HG02840 (cell line): ENCODE results near the gene PRKCB.
A peak's percentile ranks its signal among the peaks of the same experiment; 100 is the strongest.

ENCODE experiments used
- ATAC-seq: cut with Tn5 transposase; IDR thresholded peaks from one replicate; pipeline ENCODE4 v1.9.1; 2021; ENCODE audit warnings: mild to moderate bottlenecking, moderate library complexity, moderate number of reproducible peaks; ENCODE audit not compliant: unreplicated experiment, low FRiP score

PRKCB gene

DNA sequence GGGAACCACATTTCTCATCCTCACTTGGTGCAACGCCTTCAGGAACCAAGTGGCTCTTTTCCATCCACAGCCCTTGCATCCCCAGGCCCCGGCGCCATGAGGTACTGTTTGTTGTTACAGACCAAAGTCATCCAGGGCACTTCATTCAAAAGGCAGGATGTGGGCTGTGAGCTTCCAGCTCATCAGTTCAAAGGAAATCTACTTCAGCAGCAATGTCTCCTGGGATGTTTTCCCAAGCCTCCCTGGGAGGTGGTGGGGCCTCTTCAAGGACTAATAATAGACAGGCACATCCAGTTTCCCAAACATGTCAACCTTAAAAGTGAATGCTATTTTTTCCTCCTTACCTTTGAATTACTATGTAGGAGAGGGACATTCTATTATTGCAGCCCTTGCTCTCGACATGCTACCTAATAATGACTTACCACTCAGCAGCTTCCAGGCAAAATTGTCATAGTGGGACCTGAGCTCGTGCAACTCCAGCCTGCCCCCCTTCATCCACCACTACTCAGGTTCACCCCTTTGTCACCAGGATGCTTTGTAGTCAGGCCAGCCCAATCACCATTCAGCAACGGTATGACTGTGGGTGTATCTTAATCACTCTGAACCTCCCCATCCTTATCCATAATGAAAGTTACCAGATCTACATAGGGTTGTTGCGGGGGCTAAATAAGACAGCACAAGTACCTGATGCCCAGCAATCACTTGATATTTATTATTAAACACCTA, 1.7 kb upstream of the PRKCB start:
- ATAC-seq = no peak

DNA sequence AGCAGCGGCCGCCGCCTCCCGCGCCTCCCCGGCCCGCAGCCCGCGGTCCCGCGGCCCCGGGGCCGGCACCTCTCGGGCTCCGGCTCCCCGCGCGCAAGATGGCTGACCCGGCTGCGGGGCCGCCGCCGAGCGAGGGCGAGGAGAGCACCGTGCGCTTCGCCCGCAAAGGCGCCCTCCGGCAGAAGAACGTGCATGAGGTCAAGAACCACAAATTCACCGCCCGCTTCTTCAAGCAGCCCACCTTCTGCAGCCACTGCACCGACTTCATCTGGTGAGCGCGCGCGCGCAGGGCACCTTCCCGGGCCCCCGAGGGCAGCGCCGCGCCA, 258 bp downstream of the PRKCB start:
- no peak for ATAC-seq

DNA sequence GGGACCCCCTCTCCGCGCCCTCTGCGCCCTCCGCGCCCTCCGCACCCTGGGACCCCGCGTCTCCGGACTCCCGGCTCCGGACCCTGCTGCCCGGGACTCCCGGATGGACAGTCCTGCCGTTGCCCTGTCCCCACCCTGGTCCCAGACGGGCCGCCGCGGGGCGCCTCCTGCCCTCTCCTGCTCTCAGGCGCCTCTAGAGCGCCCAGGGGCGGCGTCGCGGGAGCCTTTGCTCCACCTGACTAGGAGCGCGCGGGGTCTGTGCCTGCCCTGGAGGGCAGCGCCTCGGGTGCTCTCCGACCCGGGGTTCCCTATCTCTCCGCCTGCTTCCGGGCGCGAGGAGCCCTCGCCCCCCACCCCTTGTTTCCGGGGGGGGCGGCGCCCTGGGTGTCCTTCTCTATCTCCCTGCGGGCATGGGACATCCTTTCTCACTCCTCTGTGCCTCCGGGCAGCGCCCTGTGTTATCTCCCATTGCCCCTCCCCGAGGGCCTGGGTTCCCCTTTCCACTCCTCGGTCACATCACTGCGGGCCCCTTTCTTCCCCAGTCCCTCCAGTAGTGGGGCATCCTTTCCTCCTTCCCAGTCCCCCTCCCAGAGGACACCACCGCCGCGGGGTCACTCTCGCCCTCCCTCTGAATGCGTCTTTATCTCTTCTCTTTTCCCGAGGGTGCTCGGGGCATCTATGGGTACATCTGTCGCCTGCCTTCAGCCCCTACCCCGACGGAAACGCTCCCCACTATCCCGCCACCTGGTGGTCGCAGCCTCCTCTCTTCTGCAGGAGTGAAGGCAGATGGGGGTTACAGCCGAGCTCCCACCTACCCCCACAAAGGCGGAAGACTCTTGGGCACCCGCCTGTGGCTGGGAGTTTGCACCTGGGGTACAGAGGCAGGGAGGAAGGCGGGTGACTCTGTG, 875 bp downstream of the PRKCB start:
- peak; percentile 32 for ATAC-seq

DNA sequence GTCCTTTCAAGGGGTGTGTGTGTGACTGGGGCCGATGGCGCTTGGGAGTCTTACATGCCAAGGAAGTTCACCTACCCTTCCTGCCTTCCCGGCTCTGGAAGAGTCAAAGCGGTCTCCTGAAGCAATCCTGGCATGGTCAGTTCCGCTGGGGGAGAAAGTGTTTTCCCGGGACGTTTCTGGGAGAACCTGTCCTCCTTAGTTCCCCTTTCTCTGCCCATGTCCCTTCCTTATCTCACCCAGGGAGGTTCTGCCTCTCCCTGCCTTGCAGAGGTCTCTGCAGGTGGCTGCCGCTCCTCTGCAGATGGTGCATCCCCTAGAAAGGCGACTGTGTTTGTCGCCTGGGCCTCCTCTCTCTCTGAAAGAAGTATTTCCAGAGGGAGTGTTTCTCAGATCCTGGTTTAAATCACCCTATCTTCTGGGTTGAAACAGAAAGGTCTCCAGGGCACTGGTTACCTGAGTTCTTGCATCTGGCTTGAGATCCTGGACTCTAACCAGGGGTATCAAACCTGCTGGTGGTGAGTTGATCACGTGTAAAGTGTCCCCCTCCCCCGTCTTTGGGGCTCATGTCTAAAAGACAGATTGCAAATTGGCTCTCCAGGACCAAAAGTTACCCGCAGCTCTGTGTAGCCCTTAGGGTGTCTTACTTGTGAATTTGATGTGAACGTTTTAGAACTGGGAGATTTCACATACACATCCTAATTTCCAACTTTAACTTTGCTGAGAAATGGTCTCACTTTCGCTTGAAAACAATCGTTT, 1.9 kb downstream of the PRKCB start:
- ATAC-seq = no peak

DNA sequence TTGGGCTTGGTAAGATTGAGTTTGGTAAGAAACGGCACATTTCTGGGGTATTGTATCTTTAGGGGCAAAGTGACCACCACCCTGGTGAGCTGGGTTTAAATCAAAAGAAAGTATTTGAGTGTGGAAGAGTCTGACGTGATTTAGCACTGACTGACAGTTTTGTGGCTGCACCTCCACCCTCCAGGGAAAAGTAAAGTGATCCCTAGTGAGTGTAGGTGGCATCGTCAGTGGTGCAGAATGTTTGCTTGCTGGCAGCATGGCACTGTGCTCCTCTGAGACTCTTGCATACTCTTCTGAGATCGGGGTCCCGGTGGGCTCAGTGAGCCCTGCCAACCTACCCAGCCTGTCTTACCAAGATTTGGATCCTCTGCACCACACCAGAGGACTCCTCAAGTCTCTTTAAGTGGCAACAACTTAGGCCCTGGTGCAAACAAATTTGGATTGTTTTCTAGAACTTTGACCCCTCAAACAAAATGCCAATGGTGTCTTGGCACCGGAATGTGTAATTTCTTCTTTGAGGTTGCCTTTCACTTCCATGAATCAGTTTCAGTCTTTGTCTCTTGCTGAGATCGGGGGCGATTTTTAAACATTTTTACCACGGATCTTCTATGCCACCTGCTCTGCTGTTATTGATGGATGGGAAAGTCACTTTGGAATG, 2.8 kb downstream of the PRKCB start:
- ATAC-seq = no peak

DNA sequence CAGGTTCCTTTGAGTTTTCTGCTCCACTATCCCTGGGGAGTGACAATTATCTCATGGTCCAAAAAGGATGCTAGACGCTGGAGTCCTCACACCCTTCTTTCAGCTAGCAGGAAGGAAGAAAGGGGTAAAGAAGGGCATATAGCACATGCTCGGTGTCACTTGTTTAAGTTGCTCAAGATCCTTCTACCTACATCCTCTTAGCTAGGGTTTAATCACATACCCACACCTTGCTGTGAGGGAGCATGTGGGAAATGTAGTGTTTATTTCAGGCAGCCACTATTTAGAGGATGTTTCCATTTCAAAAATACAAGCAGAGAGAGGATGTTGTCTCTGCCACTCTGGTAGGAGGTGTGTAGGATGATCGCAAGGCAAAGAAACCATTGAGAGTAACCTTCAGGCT, 4.5 kb downstream of the PRKCB start:
- ATAC-seq = no peak

DNA sequence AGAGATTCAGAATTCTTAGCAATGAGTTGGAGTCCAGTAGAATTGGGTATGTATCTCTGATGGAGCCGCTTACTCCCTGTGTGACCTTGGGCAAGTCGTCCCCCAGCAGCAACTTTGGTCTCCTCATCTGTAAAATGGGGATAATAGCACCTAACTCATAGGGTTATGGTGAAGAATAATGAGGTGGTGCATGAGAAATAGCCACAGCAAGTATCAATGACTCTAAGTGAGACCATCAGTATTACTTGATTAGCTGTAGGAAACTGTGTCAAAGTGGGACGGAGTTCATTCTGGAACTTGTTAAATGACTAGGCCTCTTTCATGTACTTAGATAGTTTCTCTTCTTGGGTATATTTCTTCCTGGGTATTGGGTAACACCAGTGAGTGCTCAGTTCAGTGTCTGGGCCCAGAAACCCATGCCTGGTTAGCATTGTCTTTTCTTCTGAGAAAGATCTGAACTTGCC, 6.4 kb downstream of the PRKCB start:
- ATAC-seq = peak; percentile 59

DNA sequence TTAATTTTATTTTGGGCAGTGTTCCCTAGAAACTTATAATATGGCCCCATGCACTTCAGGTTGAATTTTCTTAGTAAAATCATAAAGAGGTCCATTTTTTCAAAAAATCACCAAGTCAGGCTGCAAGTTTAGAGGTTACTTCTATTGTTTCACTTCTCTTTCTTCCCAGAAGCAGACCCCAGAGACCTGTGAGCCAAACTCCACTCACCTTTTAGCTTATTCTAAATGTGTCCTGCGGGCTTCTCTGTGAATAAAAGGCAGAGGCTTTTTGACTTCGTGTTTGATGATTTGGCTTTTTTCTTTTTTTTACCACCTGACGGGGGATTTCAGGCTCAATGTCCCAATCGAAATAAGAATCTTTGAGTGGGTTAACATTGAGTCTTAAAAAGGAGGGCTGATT, 7.4 kb downstream of the PRKCB start:
- ATAC-seq = no peak

DNA sequence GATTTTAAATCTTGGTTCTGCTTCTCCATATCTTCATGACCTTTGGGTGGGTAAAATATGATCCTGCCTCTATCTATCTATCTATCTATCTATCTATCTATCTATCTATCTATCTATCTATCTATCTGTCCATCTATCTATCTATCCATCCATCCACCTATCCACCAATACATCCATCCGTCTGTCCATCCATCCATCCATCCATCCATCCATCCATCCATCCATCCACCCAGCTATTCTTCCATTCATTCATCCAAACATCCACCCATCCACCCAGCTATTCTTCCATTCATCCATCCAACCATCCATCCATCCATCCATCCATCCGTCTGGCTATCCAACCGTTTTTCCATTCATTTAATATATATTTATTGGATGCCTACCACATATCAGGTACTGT, 11.5 kb downstream of the PRKCB start:
- ATAC-seq = no peak

DNA sequence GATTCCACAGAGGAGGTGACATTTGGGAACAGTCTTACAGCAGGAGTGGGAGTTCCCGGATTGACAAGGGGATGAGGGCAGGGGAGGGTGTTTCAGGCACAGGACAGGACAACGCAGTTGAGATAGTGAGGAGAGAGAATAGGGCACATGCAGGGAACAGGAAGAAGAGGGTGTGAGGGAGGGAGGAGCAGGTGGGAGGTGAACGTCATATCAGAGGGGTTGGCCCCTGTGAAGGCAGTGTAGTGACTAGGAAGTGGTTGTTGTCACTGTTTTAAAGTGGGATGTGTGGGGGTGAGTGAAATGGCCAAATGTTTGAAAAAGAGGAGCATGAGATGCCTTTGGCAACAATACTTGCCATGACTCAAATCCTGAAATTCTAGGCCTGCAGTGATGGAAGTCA, 12.2 kb downstream of the PRKCB start:
- no peak for ATAC-seq

DNA sequence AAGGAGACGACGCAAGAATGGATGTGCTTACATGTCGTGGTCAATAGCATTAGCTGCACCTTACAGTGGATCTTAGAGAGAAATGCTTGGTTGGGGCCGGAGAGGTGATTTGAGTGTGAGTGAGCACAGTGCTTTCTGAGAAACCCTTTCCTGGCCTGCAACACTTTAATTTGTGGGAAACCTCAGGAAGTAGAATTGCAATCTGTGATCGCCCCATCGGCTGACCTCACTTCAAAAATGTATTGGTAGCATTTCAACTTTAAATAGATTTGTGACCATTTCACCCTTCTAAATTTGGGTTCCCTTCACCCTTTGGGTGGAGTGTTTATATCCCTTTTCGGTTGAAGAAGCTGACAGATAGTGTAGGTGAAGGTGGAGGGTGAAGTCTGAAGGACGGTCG, 13.2 kb downstream of the PRKCB start:
- ATAC-seq = no peak

DNA sequence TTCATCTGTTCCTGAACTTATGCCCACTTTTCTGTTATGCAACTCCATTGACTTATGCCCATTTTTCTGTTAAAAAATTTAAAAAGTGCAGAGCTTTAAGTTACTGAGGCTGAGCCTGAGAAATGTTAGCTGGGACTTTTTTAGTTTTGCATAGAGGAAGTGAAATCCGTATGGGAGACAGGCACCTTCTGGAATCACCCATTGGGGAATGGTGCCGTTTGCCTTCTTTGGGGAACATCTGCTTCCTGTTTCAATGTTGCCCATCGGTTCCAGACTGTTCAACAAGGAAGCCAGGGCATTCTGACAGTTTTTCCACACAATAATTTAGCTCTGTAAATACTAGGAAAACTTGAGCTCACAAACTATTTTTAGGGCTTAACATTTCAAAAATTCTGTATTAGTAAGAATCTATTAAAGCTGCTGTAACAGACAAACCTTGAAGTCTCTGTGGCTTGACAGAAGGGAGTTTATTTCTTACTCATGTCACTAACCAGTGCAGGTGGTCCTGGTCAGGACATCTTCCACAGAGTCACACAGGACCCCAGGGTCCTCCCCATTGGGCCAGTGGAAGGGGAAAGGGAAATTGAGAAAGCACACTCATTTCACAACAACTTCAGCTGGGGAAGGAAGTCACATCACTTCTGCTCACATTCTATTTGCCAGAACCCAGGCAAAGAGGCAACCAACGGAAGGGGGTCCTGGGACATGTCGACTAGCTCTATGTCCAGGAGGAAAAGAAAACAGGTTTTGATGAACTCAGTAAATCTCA, 17.2 kb downstream of the PRKCB start:
- no peak for ATAC-seq

DNA sequence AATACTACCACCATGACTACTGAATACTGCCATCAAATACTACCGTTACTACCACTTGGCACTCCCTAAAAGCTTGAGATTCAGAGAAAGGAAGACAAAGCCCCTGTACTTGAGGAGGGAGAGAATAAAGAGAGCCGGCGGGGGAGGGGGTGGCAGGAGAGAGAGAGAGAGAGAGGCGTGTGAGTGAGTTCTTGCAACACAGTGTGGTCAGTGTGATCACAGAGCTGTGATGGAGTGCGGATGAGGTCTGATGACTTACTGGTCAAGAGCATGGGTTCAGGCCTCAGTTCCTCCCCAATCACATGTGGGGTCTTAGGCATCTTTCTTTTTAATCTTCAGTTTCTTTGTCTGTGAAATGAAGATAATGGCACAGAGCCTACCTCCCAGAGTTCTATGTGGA, 19.2 kb downstream of the PRKCB start:
- no peak for ATAC-seq

DNA sequence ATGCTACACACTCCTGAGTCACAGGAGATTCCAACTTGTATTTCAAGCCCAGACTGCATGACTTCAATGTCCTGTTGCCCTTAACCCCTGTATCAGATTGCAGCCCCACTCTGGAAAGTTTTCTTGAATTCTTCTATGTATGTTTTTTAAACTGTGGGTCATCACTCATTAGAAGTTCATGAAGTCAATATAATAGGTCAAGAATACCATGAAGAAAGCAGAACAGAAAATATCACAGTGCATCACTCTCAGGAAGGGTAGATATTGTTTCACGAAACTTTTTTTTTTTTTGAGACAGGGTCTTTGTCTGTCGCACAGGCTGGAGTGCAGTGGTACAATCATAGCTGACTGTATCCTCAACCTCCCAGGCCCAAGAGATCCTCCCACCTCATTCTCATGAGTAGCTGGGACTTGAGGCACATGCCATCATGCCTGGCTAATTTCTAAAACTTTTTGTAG, 20.5 kb downstream of the PRKCB start:
- no peak for ATAC-seq

DNA sequence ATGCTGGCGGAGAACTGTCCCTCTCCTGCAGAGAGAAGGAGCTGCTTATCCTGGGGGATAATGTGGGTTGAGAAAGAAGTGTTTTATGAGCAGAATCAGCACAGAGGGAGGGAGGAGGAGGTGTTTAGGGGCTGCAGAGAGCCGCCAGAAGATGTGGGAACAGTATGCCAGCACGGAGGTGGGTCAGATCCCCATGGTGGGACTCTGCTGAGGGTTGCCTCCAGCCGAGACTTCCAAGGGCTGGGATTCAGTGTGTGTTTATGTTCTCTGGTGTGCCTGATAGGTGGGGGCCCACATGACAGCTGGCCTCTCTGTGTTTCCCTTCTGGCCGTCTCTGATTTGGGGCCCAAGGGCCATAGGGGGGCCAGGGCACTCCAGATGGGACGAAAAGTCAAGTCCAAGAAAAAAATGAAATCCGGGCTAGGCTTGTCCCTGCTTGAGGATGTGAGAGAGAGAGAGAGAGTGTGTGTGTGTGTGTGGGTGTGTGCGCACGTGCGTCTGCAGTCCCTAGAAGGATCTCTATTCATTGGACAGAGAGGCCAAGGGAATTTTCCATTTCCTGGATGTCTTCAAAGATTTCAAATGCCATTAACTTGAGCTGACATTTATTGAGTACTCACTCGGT, 21.6 kb downstream of the PRKCB start:
- ATAC-seq = no peak

DNA sequence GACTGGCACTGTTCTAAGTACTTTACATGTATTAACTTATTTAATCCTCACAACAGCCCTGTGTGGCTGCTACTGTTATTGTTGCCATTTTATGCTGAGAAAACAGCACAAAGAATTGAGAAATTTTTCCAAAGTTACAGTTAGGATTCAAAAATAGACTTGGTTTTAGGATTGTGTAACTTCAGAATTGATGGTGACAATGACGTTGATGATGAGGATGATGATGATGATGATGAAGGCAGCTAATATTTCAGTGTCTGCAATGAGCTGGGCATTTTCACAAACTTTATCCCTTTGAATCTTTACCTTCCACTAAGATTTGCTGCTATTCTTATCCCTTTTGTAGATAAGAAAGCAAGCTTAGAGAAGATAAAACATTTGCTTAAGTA, 22.1 kb downstream of the PRKCB start:
- no peak for ATAC-seq

DNA sequence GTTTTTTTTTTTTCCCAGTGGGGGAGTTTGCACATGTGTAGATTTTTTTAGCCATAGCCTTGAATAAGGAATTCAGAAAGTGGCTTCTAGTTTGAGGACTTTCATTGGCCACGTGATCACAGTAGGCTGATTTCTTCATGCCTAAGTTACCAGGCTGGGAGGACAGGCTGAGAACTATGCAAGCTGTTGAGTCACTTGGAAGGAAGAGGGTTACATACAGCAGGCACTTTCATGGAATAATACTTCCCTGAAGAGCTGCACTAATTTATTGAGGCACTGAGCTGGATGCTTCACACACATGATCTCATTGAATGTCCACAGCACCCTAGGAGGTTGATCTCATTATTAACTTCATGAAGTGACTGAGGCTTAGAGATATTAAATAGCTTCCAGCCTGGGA, 22.8 kb downstream of the PRKCB start:
- ATAC-seq = no peak

DNA sequence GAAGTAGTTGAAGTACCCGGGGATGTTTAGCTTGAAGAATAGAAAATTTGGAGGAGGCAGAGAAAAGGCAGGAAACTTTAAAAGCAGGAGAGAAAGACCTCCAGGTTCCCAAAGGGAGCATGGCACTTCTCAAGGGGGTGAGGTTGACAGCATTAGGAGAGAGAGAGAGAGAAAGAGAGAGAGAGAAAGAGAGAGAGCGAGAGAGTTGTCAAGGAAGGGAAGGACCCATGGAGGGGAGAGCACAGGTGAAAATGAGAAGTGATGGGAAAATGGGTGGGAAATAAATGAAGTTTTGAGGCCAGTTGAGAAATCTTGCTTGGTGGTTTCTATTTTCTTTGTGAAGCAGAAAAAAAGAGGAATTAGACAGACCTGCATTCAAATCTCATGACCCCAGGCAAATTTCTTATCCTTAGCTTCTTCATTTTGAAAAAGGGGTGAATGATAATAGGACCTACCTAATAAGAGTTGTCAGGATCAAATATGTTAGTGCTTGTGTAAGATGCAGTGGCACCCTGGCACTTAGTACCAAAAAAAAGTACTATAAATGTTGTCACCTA, 24.0 kb downstream of the PRKCB start:
- no peak for ATAC-seq

DNA sequence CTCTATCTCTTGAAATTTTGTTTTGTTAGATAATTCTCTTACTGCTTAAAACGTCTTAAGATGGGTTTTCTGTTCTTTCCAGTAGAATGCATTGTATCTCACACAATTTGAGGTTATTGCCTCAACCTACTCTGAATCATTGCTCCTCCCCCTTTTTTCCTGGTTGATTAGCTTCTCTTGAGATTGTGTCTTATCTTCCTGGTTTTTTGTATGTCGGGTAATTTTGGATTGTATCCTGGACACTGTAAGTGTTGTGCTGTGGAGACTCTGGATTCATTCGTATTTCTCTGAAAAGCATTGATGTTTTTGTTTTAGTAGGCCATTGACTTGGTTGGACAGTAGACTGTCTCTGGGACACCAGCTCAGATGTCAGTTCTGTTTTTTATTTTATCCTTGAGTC, 26.1 kb downstream of the PRKCB start:
- no peak for ATAC-seq
